Heart left ventricle (tissue), 13 donors: ENCODE measurements around the gene SPON2.

Experiments
- CTCF ChIP-seq, 12 donors: fragments of 200-600 bp; sonication (generic) in 4 of 12; IDR thresholded peaks; one replicate each; pipeline versions ENCODE4 v1.5.0 to v1.8.0; 2018 to 2022; ENCODE audit warnings: antibody characterized with exemption in 12 of 12, mild to moderate bottlenecking in 5 of 12
- POLR2A ChIP-seq, 2 donors: fragments of 450-650 bp; IDR thresholded peaks; one replicate each; pipeline ENCODE4 v1.6.1; 2017; ENCODE audit warnings: antibody characterized with exemption in 2 of 2, mild to moderate bottlenecking in 2 of 2, moderate library complexity in 2 of 2
- donor health status: ischemic (EF 13 %, LVEDD 7.1; RV severe dilation, severe dysfunction).
- donor health status: DM: no; HTN: yes; CAD: no.
- donor health status: DM: no; HTN: no; CAD: no.
- donor health status: ischemic (EF 25% LVEDD 6.9; RV normal size, moderate dysfunction).
- donor health status: ischemic (EF 25% LVEDD 5.7; RV mildly dilated, moderate dysfunction).
- donor health status: ischemic (EF 35%, LVEDD 5.7; RV mildly dilated, moderate dysfunction).
- donor health status: nonischemic (EF 11% LVEDD 7.7; RV severe dilation, severe dysfunction).
- donor health status: DM: yes; HTN: yes; CAD: no.
- donor health status: PGD.
- donor health status: ischemic (EF 29% LVEDD 5.4; RV normal size, mild dysfunction).
- donor health status: nonischemic (EF 23%, LVEDD 6.1; RV moderate dilation, normal function).

- TF ChIP-seq CTCF (IDR thresholded peaks at IDR 0.05) (no peak), POLR2A (IDR thresholded peaks at IDR 0.05) (no peak)
Observed at GRCh38 chr4:1152290-1152689, 20.1 kb downstream of the SPON2 start.
